C1 segment of cervical spinal cord (tissue), 14 donors: ENCODE data around the gene VSTM2L.

Experiments used
- DNase-seq, 14 donors: peaks; one replicate each; lab custom pipeline; 2025; lab: John Stamatoyannopoulos, UW

Gene VSTM2L

DNA sequence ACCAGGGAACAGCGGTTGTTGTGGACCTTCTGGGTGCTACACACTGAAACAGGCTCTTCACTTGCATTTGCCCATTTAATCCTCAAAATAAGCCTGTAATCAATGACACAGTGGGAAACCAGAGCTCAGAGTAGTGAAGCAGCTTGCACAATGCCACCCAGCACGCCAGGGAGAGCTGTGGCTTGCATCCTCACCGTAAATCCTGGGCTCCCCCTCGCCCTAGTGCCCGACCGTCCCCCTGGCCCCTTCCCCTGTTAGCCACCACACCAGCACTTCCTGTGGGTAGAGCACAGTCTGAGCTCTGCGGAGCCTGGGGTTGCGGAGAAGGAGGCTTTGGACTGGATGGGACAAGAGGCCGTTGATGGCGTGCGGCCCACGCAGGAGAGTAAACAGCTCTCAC, 14.5 kb downstream of the VSTM2L start:
- no peak for DNase-seq

DNA sequence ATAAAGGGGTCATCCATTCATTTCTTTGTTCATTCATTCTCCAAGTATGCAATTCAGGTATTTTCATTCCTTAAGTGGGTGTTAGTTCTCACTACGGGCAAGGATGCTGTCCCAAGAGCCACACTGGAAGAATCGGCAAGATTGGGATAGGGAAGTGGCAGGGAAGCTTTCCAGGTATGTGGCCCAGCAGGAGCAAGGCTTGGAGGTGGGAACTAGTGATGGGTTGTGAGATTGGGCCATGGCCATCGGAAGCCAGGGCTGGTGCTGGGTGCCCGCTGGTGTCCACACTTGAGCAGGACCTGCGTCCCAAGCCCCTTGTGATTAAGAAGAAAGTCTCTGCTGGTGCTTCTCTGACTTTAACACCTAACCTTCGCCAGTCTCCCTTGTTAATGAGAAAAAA, 15.1 kb downstream of the VSTM2L start:
- DNase-seq = no peak

DNA sequence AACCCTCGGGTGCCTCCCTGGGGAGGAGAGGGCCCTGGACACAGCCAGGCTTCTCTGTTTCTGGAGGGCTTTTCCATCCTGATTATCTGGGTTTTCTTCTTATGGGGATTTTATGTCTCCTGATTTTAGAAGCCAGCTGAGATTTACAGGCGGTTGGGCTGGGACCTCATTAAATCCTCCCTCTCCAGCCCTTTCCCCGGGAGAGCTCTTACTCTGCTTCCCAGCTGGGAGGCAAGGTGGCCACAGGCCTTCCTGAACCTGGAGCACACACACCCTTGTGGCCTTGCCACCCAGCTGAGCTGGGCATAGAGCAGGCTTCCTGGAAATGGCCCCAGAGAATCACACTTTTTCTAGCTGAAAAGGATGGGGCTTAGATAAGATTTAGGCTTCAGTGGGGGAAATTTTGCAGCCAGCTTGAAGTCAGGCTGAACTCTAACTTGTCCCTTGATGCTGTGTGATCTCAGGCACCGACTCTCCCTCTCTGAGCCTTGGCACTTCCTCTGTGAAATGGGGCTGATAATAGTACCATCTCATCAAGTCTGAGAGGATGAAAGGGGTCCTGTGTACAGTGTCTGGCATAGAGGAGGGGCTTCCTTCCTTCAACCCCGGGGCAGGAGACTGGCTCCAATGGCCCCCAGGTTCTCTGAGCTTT, 16.6 kb downstream of the VSTM2L start:
- no peak for DNase-seq

DNA sequence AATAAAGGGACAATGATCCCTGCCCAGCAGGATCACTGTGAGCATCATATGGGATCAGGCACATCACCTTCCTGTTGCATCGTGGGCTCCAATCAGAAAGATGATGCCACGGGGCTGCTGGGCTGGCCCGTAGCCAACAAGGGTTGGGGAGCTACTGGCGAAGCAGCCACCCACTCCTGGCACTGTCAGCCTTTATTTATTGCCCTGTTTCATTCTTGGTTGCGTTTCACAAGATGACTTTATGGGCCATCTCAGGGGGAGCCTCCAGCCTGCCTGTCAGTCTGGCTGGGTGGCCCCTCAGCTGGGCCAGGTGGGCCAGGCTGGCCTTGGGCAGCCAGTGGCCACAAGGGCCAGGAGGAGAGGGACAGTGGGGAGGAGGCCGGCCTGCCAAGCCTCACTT, 17.3 kb downstream of the VSTM2L start:
- no peak for DNase-seq

DNA sequence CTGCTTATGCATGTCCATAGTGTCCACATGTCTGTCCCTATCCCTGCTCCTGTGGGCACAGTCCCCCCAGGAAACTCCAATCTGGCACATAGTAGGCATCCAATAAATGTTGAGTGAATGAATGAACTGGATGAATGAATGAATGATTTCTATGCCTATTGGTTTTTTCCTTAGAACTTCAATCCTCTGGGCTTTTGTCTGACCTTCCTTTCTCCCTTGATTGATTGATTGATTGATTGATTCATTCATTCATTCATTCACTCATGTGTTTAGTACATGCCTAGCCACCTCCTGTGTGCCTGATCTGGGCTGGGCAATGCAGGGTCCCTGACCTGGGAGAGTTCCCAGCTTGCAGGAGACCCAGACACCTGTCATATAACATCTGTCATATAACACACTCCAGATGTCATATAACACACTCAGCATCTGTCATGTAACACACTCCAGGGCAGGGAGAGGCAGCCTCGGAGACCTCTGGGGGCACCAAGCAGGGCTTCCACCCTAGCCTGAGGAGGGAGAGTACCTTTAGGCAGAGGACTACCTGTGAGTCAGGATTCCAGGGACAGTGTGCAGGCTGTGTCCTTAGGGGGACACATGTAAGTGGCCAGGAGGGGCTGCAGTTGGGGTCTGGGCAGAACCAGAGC, 17.9 kb downstream of the VSTM2L start:
- DNase-seq = no peak

DNA sequence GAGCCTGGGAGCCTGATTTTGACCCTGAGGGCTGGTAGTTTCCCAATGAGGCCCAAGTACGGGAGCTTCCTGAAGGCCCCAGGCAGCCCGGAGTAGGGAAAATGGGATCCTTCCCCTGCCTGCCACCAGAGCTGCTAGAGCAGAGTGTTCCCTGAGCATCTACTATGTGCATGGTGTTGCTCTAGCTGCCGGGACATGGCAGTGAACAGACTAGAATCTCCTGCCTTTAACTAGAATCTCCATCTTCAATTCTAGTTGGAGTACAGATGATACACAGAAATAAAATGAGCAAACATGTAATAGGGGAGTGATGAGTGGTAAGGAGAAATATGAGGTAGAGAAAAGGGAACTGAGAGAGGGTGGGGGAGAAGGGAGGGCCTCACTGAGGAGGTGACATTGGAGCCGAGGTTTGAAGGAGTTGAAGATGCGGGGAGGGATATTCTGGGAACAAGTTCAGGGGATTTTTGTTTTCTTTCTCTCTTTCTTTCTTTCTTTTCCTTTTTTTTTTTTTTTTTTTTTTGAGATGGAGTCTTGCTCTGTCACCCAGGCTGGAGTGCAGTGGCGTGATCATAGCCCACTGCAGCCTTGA, 18.5 kb downstream of the VSTM2L start:
- no peak for DNase-seq

DNA sequence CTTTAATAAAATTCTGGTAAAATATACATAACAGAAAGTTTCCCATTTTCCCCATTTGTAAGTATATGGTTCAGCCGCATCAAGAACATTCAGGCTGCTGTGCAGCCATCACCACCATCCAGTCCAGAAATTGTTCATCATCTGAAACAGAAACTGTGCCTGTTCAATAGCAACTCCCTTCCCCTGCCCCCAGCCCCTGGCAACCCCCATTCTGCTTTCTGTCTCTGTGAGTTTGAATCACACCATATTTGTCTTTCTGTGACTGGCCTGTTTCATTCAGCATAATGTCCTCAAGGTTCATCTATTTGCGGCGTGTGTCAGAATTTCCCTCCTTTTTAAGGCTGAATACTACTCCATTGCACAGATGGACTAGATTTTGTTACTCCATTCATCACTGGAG, 19.1 kb downstream of the VSTM2L start:
- no peak for DNase-seq

DNA sequence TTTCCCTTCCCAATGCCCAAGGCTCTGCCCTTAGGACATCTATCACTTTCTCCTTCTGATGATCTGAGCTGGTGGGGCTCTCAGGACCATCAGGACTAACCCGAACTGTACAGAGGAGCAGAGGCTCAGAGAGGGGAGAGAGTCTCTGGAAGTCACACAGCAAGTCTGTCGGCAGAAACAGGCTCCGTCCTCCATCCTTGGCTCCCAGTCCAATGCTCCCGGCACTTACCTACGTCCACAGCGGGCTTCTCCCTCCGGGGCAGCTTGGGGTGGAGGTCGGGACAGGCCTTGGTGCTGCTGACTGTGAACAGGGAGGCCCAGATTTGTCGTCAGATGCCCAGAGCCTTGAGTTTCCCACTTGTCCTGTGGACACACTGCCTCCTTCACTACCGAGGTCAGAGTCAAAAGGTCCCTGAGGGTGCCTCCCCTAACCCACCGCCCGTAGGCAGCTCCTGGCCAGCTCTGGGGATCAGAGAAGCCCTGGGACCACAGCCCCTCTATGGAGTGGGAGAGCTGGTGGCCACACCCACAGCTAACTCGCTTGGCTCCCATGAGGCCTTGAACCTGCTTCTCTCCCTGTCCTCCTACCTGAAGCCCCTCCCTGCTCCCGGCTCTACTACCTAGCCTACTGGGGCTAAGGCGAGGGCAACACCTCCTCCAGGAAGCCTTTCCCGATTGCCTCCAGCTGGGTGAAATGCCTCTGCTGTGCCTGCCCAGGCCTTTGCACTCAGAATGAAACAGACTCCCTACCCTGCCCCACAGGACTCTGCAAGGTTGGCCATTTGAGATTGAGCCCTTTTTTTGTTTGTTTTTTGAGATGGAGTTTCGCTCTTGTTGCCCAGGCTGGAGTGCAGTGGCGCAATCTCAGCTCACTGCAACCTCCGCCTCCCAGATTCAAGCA, 22.6 kb downstream of the VSTM2L start:
- DNase-seq = no peak

DNA sequence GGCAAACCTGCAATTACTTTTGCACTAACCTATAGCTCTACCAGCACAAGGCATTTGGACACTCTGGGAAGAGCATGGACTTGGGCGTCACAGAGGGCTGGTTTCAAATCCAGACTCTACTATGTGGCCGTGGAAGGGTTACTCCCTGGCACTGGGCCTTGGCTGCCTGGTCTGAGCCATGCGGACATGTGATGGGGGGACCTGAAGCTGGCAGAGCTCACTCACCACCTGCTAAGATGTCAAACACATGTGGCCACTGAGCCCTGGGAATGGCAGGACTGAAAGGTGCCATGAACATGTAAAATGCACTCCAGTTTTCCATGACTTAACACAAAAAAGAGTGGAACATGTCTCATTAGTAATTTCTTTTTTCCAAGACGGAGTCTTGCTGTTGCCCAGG, 23.7 kb downstream of the VSTM2L start:
- DNase-seq = no peak

DNA sequence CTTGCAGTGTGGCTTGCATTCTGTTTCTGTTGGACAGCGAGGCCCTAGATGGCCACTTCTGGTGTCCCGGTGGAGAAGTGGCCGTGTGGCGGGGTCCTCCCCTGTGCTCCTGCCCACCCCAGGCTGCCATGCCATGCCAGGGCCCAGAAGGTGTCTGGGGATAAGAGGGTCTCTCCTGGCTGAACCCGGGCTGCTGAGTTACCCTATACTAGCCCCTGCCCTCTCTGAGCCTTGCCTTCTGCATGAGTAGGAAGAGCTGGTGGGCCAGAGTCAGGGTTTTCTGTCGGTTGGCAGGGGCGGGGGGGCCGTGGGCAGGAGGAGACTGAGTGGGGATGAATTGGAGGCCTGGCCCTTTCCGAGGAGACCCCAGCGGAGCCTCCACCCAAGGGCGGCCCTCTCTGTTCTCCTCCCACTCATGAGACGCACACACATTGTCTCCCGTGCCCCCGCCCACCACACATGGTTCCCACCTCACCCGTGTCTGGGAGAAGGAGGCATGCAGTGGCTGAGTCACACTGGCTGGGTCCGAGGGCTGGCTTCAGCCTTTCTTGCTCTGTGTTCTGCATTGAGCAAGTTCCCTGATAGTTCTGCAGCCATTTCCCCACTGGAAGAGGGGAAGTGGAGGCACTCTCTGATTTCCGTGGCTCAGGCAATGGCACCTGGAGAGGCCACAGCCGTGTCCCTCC, 24.6 kb downstream of the VSTM2L start:
- no peak for DNase-seq

DNA sequence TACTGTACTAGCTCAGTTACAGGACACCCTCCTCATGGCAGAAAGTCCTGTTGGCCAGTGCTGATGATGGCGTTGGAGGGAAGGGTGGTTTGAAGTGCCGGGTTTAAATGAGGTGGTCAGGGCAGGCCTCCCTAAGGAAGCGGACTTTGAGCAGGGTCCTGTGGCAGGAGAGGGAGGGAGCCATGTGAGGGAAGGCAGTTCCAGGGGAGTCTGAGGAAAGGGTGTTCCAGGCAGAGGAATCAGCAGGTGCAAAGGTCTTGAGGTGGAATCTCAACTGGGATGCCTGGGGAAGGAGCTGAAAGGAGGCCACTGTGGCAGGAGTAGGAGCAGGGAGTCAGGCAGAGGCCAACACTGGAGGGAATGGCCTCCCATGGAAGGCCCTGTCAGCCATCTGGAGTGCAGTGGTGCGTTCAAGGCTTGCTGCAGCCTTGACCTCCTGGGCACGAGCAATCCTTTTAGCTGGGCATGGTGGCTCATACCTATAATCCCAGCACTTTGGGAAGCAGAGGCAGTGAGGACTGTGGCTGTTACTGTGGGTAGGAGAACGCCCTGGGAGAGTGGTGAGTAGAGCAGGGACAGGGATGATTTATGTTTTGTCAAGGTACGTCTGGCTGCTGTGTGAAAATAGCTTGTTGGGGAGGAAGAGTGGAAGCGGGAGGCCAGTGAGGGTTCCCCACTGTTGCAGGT, 26.2 kb downstream of the VSTM2L start:
- no peak for DNase-seq

DNA sequence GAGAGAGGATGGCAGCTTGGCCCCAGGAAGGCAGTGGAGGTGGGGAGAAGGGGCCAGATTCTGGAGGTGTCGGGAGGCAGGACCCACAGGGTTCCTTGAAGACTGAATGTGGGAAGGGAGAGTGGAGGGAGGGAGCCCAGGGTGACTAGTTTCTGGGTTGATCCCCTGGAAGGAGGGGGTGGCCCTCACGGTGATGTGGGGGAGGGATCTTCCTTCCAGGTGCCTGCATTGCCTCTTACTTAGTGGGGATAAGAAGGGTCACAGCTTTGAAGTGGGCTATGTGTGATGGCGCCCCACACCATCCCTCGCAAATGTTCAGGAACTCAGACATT, 26.7 kb downstream of the VSTM2L start:
- no peak for DNase-seq

DNA sequence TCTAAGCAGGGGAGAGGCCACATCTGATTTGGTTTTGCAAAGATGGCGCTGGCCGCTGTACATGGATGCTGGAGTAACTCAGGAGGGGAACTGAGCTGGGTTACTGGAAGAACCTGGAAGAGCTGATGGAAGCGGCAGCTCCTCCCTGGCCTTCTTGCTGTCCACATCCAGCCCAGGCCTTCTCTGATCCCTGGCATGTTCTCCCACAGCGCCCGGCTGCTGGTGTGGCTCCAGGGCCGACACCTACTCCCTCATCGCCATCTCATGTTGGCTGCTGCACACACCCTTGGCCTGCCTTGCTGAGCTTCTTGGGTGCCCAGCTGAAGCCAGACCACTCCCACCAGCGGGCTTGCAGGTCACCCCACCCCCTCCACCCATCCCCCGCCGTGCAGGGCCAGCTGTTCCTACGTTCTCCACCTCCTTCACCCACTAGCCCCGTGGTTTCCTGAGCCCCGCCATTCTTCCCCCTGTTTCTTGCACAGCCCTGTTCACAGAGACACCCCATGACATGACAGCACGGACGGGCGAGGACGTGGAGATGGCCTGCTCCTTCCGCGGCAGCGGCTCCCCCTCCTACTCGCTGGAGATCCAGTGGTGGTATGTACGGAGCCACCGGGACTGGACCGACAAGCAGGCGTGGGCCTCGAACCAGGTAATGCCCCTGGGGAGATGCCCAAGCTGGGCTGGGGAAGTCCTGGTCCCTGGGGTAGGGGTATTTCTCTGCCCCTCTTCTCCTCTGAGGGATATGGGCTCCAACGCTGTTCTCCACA, 28.4 kb downstream of the VSTM2L start:
- no peak for DNase-seq

DNA sequence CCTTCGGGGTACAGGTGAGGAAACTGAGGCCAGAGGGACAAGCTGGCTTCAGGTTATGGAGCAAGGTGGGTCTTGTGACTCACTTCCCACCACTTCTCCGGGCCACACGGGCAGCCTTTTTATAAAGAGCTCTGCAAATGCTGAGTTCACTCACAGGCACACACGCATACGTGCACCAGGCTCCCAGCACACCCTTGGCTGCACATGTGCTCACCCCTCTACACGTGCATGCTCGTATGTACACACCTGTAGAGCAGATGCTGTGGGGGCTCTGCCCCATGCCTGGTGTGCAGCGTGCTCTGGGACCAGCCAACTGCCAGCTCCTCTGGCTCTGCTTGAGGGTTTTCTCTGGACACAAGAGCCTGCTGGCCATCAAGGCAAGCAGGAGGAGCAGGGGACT, 29.1 kb downstream of the VSTM2L start:
- DNase-seq = no peak

DNA sequence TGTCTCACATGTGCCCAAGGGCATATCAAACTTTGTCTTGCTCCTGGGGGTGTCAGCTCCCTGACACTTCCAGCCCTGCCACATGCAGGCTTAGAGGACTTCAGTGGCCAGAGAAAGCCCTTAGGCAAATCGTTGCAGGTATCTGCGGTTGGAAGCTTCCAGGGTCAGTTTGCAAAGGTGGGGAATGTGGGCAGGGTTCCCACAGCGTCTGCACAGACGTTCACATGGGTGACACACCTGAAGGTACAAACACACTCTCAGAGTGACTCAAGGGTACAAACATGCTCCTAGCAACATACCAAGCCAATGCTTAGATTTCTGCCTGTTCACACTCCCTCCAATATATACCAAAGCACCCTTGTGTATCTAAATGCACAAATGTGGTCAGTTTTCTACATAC, 30.0 kb downstream of the VSTM2L start:
- no peak for DNase-seq

DNA sequence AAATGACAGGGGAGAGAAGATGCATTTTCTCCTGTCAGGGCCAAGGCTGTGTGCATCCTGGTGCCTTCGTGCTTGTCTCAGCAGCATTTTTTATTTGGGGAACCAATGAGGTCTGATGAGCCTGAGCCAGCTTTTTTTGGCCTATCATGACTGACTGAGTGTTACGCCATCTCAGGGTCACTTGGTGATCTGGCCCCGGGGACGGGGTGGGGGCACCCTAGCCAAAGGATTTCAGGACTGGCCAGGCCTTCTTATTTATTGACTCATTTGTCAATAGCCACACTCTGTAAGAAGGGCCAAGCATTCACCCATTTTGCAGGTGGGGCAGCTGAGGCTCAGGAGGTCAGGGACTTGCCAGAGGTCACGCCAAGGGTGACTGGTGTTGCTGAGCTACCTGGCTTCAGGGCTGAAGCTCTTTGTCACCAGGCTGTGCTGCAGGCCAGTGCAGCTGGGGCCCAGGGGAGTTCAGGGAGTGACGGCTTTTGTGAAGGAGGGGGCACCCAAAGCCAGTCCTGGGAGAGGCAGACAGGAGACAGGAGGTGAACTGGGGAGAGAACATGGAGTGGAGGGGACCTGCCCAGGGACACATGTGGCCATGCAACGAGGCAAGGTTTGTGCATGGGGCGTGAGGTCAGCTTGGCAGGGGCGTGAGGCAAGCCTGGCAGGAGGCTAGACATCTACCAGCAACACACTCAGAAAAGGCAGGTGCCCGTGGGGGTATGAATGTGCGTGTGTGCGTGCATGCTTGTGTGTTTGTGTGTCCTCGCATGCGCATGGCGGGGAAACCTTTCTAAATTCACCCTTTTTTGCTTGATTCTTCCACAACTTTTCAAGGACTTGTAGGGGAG, 31.1 kb downstream of the VSTM2L start:
- no peak for DNase-seq

DNA sequence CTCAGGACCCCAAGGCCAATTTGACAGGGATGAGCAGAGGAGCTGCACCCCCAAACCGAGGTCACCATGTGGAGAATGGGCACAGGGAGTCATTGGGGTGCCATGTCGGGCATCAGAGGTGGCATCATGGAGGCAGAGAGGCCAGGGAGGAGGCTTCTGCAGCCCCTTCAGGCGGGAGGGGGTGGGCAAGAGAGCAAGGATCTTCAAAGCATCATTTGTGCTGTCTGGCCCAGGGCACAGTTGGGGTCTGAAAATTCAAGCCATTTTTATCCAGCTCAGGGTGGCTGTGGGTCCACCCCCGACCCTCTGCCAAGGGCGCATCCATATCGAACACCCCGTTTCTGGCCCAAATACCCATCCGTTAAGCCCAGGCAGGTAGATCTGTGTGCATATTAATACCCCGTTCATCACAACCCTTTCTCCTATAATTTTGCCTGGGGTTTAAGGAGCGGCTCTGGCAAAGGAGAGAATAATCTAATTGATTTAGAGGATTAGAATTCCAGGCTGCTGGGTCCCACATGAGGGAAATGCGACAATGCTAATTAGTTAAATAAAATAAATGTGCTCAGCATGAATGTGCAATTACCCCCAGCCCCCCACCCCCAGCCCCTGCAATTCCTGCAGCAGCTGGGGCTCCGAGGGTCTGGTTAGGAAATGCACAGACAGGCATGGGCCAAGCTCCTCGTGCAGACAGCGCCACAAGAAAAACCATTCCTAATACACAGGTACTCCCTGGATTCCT, 31.9 kb downstream of the VSTM2L start:
- no peak for DNase-seq

DNA sequence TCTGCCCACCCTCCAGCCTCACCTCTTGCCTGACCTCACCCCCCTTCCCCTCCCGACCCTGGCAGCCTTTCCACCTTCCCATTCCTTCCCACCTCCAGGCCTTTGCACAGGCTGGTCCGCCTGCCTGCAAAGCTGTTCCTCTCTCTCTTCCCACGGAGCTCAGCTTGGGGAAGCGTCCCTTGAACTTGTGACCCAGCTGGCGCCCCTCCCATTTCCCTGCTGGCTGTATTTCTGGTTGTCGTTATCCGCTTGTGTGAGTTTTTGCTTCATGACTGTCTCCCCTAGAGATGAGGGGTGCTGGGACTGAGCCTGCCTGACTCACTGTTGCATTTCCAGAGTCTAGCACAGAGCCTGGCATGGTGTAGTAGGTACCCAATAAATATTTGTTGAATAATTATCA, 32.5 kb downstream of the VSTM2L start:
- no peak for DNase-seq

DNA sequence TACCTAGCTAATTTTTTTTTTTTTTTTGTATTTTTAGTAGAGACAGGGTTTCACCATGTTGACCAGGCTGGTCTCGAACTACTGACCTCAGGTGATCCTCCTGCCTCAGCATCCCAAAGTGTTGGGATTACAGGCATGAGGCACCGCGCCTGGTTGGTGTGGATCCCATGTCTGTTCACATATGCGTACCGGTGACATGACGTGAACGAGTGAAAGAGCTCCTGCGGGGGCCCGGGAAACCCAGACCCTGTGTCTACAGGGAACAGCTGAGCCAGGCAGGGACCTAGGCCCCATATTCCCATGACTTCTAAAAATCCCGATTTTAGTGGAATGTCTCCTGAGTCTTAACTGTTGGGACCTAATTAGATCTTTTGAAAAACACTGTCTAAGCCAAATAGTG, 33.1 kb downstream of the VSTM2L start:
- no peak for DNase-seq
